WTC11 (cell line): ENCODE measurements around the gene TMEM18. TPM values are rescaled to one million over a fixed set of nuclear protein-coding genes. Genes with fewer than 3 reads are reported as not detected.

Experiments
- ATAC-seq: fragments of 200-7000 bp; cut with Tn5 transposase; 2 replicates; pipeline ENCODE4 v1.10.0; 2021; ENCODE audit warnings: mild to moderate bottlenecking, moderate library complexity
- CTCF ChIA-PET: fragments of 300-600 bp; sonication (Branson Sonifier 250); formaldehyde crosslinking; loops from one replicate; lab custom pipeline; 2021; ENCODE audit warnings: antibody characterized with exemption; lab: Charles Lee
- POLR2A ChIA-PET: fragments of 350-600 bp; sonication (Branson Sonifier 250); formaldehyde crosslinking; loops from one replicate; lab custom pipeline; 2021; ENCODE audit warnings: antibody characterized with exemption; lab: Charles Lee
- DNase-seq: peaks from one replicate; pipeline ENCODE4 v3.0.0; 2021; ENCODE audit warnings: low spot score
- H3K27ac Mint-ChIP-seq: 2 replicates; pipeline ENCODE4 v1.8.0; 2021; ENCODE audit warnings: mixed read lengths
- H3K27me3 Mint-ChIP-seq: 2 replicates; pipeline ENCODE4 v1.8.0; 2021; ENCODE audit warnings: low read depth, mild to moderate bottlenecking, moderate library complexity, mixed read lengths
- H3K36me3 Mint-ChIP-seq: 2 replicates; pipeline ENCODE4 v1.8.0; 2021; ENCODE audit warnings: mixed read lengths
- H3K4me1 Mint-ChIP-seq: 2 replicates; pipeline ENCODE4 v1.8.0; 2022; ENCODE audit warnings: mixed read lengths
- H3K4me3 Mint-ChIP-seq: 2 replicates; pipeline ENCODE4 v1.8.0; 2021; ENCODE audit warnings: mild to moderate bottlenecking, moderate library complexity, mixed read lengths
- H3K9me3 Mint-ChIP-seq: 2 replicates; pipeline ENCODE4 v1.8.0; 2021; ENCODE audit warnings: mixed read lengths
- ATF1 ChIP-seq: sonication (generic); formaldehyde crosslinking; IDR thresholded peaks from 2 replicates; pipeline ENCODE4 v1.8.1; 2023; ENCODE audit warnings: mild to moderate bottlenecking, moderate library complexity, missing genetic modification reagents
- ATF3 ChIP-seq: sonication (generic); formaldehyde crosslinking; conservative IDR thresholded peaks from 2 replicates; pipeline ENCODE4 v1.8.1; 2022; ENCODE audit warnings: mild to moderate bottlenecking, missing genetic modification reagents
- CREM ChIP-seq: sonication (generic); formaldehyde crosslinking; IDR thresholded peaks from 2 replicates; pipeline ENCODE4 v1.8.1; 2022; ENCODE audit warnings: mild to moderate bottlenecking, missing genetic modification reagents, moderate library complexity
- E2F1 ChIP-seq: sonication (generic); formaldehyde crosslinking; IDR thresholded peaks from 2 replicates; pipeline ENCODE4 v1.8.0; 2022; ENCODE audit warnings: mild to moderate bottlenecking, missing genetic modification reagents
- FOXJ3 ChIP-seq: sonication (generic); formaldehyde crosslinking; IDR thresholded peaks from 2 replicates; pipeline ENCODE4 v1.9.0; 2021; ENCODE audit warnings: missing genetic modification reagents, mild to moderate bottlenecking, borderline replicate concordance
- GRHL2 ChIP-seq: fragments of 250-450 bp; sonication (Bioruptor Pico); IDR thresholded peaks from 2 replicates; pipeline ENCODE4 v1.8.0; 2022; ENCODE audit warnings: mild to moderate bottlenecking, moderate library complexity; ENCODE audit not compliant: insufficient replicate concordance, severe bottlenecking
- GTF2I ChIP-seq: fragments of 250-450 bp; sonication (Bioruptor Pico); conservative IDR thresholded peaks from 2 replicates; pipeline ENCODE4 v1.4.0; 2021; ENCODE audit warnings: mild to moderate bottlenecking
- PRRX2 ChIP-seq: fragments of 250-450 bp; sonication (Bioruptor Pico); IDR thresholded peaks from 2 replicates; pipeline ENCODE4 v1.8.0; 2021; ENCODE audit warnings: mild to moderate bottlenecking
- SMAD4 ChIP-seq: sonication (generic); formaldehyde crosslinking; IDR thresholded peaks from 2 replicates; pipeline ENCODE4 v1.8.0; 2022; ENCODE audit warnings: mild to moderate bottlenecking, missing genetic modification reagents
- TEAD4 ChIP-seq: sonication (generic); formaldehyde crosslinking; IDR thresholded peaks from 2 replicates; pipeline ENCODE4 v1.8.0; 2022; ENCODE audit warnings: mild to moderate bottlenecking, missing genetic modification reagents
- ZNF281 ChIP-seq: sonication (generic); formaldehyde crosslinking; IDR thresholded peaks from 2 replicates; pipeline ENCODE4 v1.8.0; 2023; ENCODE audit warnings: mild to moderate bottlenecking, missing genetic modification reagents
- ZNF317 ChIP-seq: sonication (generic); formaldehyde crosslinking; IDR thresholded peaks from 2 replicates; pipeline ENCODE4 v1.8.1; 2023; ENCODE audit warnings: low read depth, mild to moderate bottlenecking, moderate library complexity, missing genetic modification reagents, borderline replicate concordance
- total RNA-seq: library from RNA; stranded (reverse); gene quantifications from 3 replicates; pipeline ENCODE4 v1.2.3, GENCODE V29; 2021
- TF ChIP-seq, protein P1 (sequence below): sonication (generic); formaldehyde crosslinking; IDR thresholded peaks from 2 replicates; pipeline ENCODE4 v1.8.1; 2022; ENCODE audit warnings: mild to moderate bottlenecking, moderate library complexity, missing genetic modification reagents
- TF ChIP-seq, protein P2 (sequence below): sonication (generic); formaldehyde crosslinking; IDR thresholded peaks from 2 replicates; pipeline ENCODE4 v1.8.0; 2022; ENCODE audit warnings: mild to moderate bottlenecking, missing genetic modification reagents
- TF ChIP-seq, protein P3 (sequence below): sonication (generic); formaldehyde crosslinking; IDR thresholded peaks from 2 replicates; pipeline ENCODE4 v1.8.0; 2023; ENCODE audit warnings: missing genetic modification reagents
- TF ChIP-seq, protein P4 (sequence below): sonication (generic); formaldehyde crosslinking; IDR thresholded peaks from 2 replicates; pipeline ENCODE4 v1.8.1; 2023; ENCODE audit warnings: mild to moderate bottlenecking, missing genetic modification reagents, moderate library complexity
- TF ChIP-seq, protein P5 (sequence below): sonication (generic); formaldehyde crosslinking; IDR thresholded peaks from 2 replicates; pipeline ENCODE4 v1.8.1; 2023; ENCODE audit warnings: mild to moderate bottlenecking, moderate library complexity, missing genetic modification reagents
- TF ChIP-seq, protein P6 (sequence below): sonication (generic); formaldehyde crosslinking; IDR thresholded peaks from 2 replicates; pipeline ENCODE4 v1.8.1; 2022; ENCODE audit warnings: low read depth, mild to moderate bottlenecking, moderate library complexity, missing genetic modification reagents, borderline replicate concordance
- TF ChIP-seq, protein P7 (sequence below): fragments of 250-450 bp; sonication (Bioruptor Pico); IDR thresholded peaks from 2 replicates; pipeline ENCODE4 v1.8.0; 2021; ENCODE audit warnings: mild to moderate bottlenecking

The TMEM18 gene
- total RNA-seq, 1 experiment from 2014 or later = 24.0 TPM

- TF ChIP-seq FOXJ3 (CRISPR knock-in tag) (no peak), TEAD4 (CRISPR knock-in tag) (no peak), ATF1 (no peak)
- TF ChIP-seq, protein P1, sequence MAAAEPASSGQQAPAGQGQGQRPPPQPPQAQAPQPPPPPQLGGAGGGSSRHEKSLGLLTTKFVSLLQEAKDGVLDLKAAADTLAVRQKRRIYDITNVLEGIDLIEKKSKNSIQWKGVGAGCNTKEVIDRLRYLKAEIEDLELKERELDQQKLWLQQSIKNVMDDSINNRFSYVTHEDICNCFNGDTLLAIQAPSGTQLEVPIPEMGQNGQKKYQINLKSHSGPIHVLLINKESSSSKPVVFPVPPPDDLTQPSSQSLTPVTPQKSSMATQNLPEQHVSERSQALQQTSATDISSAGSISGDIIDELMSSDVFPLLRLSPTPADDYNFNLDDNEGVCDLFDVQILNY (CRISPR knock-in tag) = no peak
- TF ChIP-seq, protein P2, sequence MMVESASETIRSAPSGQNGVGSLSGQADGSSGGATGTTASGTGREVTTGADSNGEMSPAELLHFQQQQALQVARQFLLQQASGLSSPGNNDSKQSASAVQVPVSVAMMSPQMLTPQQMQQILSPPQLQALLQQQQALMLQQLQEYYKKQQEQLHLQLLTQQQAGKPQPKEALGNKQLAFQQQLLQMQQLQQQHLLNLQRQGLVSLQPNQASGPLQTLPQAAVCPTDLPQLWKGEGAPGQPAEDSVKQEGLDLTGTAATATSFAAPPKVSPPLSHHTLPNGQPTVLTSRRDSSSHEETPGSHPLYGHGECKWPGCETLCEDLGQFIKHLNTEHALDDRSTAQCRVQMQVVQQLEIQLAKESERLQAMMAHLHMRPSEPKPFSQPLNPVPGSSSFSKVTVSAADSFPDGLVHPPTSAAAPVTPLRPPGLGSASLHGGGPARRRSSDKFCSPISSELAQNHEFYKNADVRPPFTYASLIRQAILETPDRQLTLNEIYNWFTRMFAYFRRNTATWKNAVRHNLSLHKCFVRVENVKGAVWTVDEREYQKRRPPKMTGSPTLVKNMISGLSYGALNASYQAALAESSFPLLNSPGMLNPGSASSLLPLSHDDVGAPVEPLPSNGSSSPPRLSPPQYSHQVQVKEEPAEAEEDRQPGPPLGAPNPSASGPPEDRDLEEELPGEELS = no peak
- TF ChIP-seq, protein P3, sequence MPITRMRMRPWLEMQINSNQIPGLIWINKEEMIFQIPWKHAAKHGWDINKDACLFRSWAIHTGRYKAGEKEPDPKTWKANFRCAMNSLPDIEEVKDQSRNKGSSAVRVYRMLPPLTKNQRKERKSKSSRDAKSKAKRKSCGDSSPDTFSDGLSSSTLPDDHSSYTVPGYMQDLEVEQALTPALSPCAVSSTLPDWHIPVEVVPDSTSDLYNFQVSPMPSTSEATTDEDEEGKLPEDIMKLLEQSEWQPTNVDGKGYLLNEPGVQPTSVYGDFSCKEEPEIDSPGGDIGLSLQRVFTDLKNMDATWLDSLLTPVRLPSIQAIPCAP (CRISPR knock-in tag) = no peak
- TF ChIP-seq, protein P4, sequence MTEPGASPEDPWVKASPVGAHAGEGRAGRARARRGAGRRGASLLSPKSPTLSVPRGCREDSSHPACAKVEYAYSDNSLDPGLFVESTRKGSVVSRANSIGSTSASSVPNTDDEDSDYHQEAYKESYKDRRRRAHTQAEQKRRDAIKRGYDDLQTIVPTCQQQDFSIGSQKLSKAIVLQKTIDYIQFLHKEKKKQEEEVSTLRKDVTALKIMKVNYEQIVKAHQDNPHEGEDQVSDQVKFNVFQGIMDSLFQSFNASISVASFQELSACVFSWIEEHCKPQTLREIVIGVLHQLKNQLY (CRISPR knock-in tag) = no peak
- TF ChIP-seq, protein P5, sequence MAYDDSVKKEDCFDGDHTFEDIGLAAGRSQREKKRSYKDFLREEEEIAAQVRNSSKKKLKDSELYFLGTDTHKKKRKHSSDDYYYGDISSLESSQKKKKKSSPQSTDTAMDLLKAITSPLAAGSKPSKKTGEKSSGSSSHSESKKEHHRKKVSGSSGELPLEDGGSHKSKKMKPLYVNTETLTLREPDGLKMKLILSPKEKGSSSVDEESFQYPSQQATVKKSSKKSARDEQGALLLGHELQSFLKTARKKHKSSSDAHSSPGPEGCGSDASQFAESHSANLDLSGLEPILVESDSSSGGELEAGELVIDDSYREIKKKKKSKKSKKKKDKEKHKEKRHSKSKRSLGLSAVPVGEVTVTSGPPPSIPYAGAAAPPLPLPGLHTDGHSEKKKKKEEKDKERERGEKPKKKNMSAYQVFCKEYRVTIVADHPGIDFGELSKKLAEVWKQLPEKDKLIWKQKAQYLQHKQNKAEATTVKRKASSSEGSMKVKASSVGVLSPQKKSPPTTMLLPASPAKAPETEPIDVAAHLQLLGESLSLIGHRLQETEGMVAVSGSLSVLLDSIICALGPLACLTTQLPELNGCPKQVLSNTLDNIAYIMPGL (CRISPR knock-in tag) = no peak
These were observed 41.3 kb downstream of the TMEM18 start (continued) for GRCh38 chr2:635687-636621.

DNA sequence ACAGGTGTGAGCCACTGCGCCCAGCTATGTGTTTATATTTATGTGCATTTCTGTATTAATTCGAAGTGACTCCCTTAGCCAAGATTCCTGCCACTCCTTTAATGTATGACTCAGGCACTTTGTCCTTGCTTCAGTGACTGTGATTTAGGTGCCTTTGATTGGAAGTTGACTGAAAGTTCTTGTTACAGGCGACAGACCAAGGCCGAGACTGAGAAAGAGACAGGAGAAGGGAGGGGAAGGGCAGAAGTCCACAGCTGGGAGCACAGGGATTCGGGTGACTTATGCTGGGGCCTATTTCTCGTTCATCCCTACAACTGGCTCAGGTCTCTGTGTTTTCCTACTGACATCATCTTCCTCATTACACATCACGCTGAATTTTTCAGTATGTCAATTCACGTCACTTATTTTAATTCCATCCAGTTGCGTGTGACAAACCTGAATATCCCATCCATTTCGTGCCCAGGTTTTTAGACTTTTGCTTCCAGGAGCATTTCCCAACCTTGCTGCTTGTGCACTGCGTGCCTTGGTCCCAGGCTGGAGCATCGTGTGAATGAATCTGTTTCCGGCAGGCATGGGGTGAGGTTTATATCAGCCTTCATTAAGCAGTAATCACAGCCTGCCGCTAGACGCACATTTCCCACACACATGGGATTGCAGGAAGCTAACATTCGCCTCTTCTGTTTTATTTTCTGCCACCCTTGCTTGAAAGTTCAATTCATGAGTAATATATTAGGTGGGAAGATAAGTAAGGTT lies 42.4 kb downstream of the TMEM18 start:
- Mint-ChIP-seq H3K4me3 (no peak overlapping the region), H3K4me1 (no peaks in the 10 kb centered on the region), H3K9me3 (peaks cover 7% of the 10 kb centered on the region), H3K27me3 (peaks cover 27% of the 10 kb centered on the region), H3K36me3 (peaks cover 4% of the 10 kb centered on the region), H3K27ac (no peak overlapping the region)
- ChIA-PET POLR2A (interaction anchor here (1.2 kb wide), 1 partner anchor 164 kb away, joined by 3 read pairs; no protein-coding TSS in a partner anchor), CTCF (interaction anchor here (1.3 to 3.2 kb wide), 3 partner anchors 88 to 167 kb away, joined by 3 to 10 read pairs (median 5); no protein-coding TSS in a partner anchor)
- ATAC-seq (no peak), DNase-seq (no peak)
- no peak for TF ChIP-seq ATF3
- TF ChIP-seq E2F1 (CRISPR knock-in tag) = no peak
- TF ChIP-seq ZNF281 (CRISPR knock-in tag) = no peak
- TF ChIP-seq FOXJ3 (CRISPR knock-in tag) = no peak
- TF ChIP-seq GRHL2 (CRISPR knock-in tag) = no peak
- no peak for TF ChIP-seq SMAD4
- TF ChIP-seq PRRX2 = no peak
- TF ChIP-seq, protein P6, sequence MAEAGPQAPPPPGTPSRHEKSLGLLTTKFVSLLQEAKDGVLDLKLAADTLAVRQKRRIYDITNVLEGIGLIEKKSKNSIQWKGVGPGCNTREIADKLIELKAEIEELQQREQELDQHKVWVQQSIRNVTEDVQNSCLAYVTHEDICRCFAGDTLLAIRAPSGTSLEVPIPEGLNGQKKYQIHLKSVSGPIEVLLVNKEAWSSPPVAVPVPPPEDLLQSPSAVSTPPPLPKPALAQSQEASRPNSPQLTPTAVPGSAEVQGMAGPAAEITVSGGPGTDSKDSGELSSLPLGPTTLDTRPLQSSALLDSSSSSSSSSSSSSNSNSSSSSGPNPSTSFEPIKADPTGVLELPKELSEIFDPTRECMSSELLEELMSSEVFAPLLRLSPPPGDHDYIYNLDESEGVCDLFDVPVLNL (CRISPR knock-in tag) = no peak
- no peak for TF ChIP-seq ZNF317
- no peak for TF ChIP-seq CREM
- no peak for TF ChIP-seq GTF2I
- TF ChIP-seq, protein P7, sequence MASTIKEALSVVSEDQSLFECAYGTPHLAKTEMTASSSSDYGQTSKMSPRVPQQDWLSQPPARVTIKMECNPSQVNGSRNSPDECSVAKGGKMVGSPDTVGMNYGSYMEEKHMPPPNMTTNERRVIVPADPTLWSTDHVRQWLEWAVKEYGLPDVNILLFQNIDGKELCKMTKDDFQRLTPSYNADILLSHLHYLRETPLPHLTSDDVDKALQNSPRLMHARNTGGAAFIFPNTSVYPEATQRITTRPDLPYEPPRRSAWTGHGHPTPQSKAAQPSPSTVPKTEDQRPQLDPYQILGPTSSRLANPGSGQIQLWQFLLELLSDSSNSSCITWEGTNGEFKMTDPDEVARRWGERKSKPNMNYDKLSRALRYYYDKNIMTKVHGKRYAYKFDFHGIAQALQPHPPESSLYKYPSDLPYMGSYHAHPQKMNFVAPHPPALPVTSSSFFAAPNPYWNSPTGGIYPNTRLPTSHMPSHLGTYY (CRISPR knock-in tag) = no peak
